HG02678 (cell line): ENCODE data around the gene PPP1R14C.

Source experiments
- ATAC-seq: cut with Tn5 transposase; IDR thresholded peaks from one replicate; pipeline ENCODE4 v1.9.1; 2021; ENCODE audit warnings: mild to moderate bottlenecking, moderate library complexity; ENCODE audit not compliant: unreplicated experiment

The PPP1R14C gene

GRCh38 chr6:150267686-150268561 lies 125.1 kb downstream of the PPP1R14C start:
- ATAC-seq, result no peak

- ATAC-seq, result no peak
Measured at GRCh38 chr6:150269130-150269856, 126.4 kb downstream of the PPP1R14C start.

GRCh38 chr6:150269857-150270223 lies 127.0 kb downstream of the PPP1R14C start:
- ATAC-seq, result no peak

GRCh38 chr6:150270330-150271052 lies 127.6 kb downstream of the PPP1R14C start:
- ATAC-seq, result no peak

GRCh38 chr6:150271172-150271500 lies 128.3 kb downstream of the PPP1R14C start:
- ATAC-seq, result no peak

GRCh38 chr6:150271501-150272263 lies 128.8 kb downstream of the PPP1R14C start:
- no peak for ATAC-seq

GRCh38 chr6:150272264-150272975 lies 129.6 kb downstream of the PPP1R14C start:
- no peak for ATAC-seq

- ATAC-seq, result no peak
Measured at GRCh38 chr6:150272976-150273315, 130.1 kb downstream of the PPP1R14C start.

- ATAC-seq, result peak; percentile 66
Measured at GRCh38 chr6:150273457-150274309, 130.8 kb downstream of the PPP1R14C start.

- ATAC-seq, result no peak
Measured at GRCh38 chr6:150275489-150275888, 132.6 kb downstream of the PPP1R14C start.

GRCh38 chr6:150276168-150276936 lies 133.5 kb downstream of the PPP1R14C start:
- no peak for ATAC-seq

- no peak for ATAC-seq
Measured at GRCh38 chr6:150276937-150277742, 134.3 kb downstream of the PPP1R14C start.

GRCh38 chr6:150279533-150279932 lies 136.7 kb downstream of the PPP1R14C start:
- ATAC-seq, result no peak

- ATAC-seq, result no peak
Measured at GRCh38 chr6:150280703-150281102, 137.9 kb downstream of the PPP1R14C start.

GRCh38 chr6:150281767-150282166 lies 138.9 kb downstream of the PPP1R14C start:
- no peak for ATAC-seq

- ATAC-seq, result no peak
Measured at GRCh38 chr6:150282806-150283205, 140.0 kb downstream of the PPP1R14C start.

GRCh38 chr6:150286460-150286859 lies 143.6 kb downstream of the PPP1R14C start:
- ATAC-seq, result no peak

- ATAC-seq, result no peak
Measured at GRCh38 chr6:150286912-150287311, 144.1 kb downstream of the PPP1R14C start.
